Activated CD8-positive, alpha-beta memory T cell treated with anti-CD3 and anti-CD28 coated beads, Interleukin-2, amount 10 ng/mL, durations not matched to agents 7 days and 5 days (primary cell): Measurements from ENCODE around the gene STK38L. TPM values are rescaled to one million over a fixed set of nuclear protein-coding genes. Genes with fewer than 3 reads are reported as not detected.

Source experiments
- ATAC-seq: fragments of 150-1000 bp; cut with Tn5 transposase; one replicate; pipeline ENCODE4 v1.10.0; 2021; ENCODE audit warnings: moderate library complexity
- CTCF ChIA-PET: fragments of 350-600 bp; sonication (Branson Sonifier 250); formaldehyde crosslinking; loops from one replicate; lab custom pipeline; 2021; ENCODE audit warnings: antibody characterized with exemption; lab: Charles Lee
- DNase-seq: peaks from one replicate; pipeline ENCODE4 v3.0.0-alpha.2; 2020
- H3K27ac Mint-ChIP-seq: one replicate; pipeline ENCODE4 v1.8.0; 2021; ENCODE audit warnings: mild to moderate bottlenecking, mixed read lengths
- H3K27me3 Mint-ChIP-seq: one replicate; pipeline ENCODE4 v1.8.0; 2021; ENCODE audit warnings: mixed read lengths
- H3K36me3 Mint-ChIP-seq: one replicate; pipeline ENCODE4 v1.8.0; 2021; ENCODE audit warnings: mild to moderate bottlenecking, mixed read lengths
- H3K4me1 Mint-ChIP-seq: one replicate; pipeline ENCODE4 v1.8.0; 2021; ENCODE audit warnings: mixed read lengths
- H3K4me3 Mint-ChIP-seq: one replicate; pipeline ENCODE4 v1.8.0; 2021; ENCODE audit warnings: mild to moderate bottlenecking, moderate library complexity, mixed read lengths
- H3K9me3 Mint-ChIP-seq: one replicate; pipeline ENCODE4 v1.8.0; 2022; ENCODE audit warnings: low read depth, mixed read lengths
- total RNA-seq, 2 experiments: library from RNA; stranded (reverse); gene quantifications; one replicate each; pipeline ENCODE4 v1.2.3, GENCODE V29; 2021

The STK38L gene
- total RNA-seq, 2 experiments from 2014 or later, result 18.7 to 29.4 TPM

DNA sequence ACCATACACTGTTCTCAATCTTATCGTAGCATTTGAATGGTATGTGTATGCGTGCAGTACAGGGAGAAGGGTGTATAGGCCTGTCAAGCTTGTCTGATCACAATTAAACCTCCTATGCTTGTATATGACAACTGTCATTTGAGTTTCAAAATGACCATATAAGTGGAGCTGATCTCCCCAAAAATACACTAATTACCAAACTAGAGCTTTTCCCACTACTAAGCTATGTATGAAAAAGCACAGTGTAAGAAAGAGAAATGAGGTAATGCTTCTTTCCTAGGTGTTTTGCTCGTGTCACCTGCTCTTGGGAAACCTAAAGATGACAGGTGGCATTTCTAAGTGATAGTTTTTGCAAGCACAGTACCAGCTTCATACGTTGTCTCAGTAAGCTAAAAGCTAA lies 1.1 kb upstream of the STK38L start:
- H3K36me3 Mint-ChIP-seq, result peaks cover under 1% of the 10 kb centered on the region
- peaks cover 44% of the 10 kb centered on the region for H3K4me1 Mint-ChIP-seq
- CTCF ChIA-PET, result interaction anchor here (1.1 to 1.3 kb wide), 2 partner anchors 63 to 233 kb away, joined by 3 to 4 read pairs; no protein-coding TSS in a partner anchor
- peak overlapping the region; percentile 96 for H3K27ac Mint-ChIP-seq
- ATAC-seq, result no peak
- peak overlapping the region; percentile 98 for H3K4me3 Mint-ChIP-seq
- H3K9me3 Mint-ChIP-seq, result no peaks in the 10 kb centered on the region
- no peaks in the 10 kb centered on the region for H3K27me3 Mint-ChIP-seq
- no peak for DNase-seq

DNA sequence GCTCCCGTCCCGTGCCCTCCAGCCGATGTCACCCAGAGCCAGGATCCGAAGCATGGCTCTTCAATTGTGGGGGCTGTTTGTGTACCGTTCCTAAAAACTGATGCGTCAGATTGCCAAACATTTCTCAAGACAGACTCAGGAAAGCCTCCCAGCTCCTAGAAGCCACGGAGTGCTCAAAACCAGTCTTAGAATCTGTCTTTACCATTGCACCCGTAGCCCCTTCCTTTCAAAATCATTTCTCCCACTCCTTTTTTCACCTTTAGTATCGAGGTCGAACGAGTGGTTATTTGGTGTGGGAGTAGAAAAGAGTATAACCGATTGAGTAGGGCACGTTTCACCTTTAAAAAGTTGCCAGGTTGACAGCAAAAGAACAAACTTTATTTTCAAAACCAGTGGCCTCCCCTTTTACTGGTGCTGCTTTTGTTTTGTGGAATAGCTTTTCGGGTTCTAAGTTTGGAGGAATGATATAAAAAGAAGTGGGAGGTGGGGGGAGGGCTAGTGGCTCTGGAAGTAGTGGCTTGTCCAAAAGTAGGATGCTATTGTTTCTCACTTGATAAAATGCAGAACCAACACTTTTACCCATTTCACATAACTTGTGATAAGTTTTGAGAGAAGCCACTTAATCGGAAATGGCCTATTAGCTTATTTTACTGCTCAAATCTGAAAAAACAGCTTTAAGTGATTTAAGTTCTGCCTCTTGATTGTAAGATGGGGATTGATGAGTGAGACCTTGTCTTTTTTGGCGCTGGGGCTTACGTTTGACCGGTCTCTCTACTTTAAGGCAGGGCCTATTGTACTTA lies 803 bp downstream of the STK38L start:
- CTCF ChIA-PET, result interaction anchor here (1.0 to 1.6 kb wide), 6 partner anchors 8 to 222 kb away, joined by 3 to 8 read pairs (median 3); partner anchors contain the start of gene MED21
- H3K36me3 Mint-ChIP-seq, result peaks cover 8% of the 10 kb centered on the region
- DNase-seq (no peak), ATAC-seq (no peak)
- H3K27ac Mint-ChIP-seq, result peak overlapping the region; percentile 96
- H3K4me1 Mint-ChIP-seq, result peaks cover 30% of the 10 kb centered on the region
- no peaks in the 10 kb centered on the region for H3K9me3 Mint-ChIP-seq
- peak overlapping the region; percentile 98 for H3K4me3 Mint-ChIP-seq
- H3K27me3 Mint-ChIP-seq, result no peaks in the 10 kb centered on the region

GRCh38 chr12:27246141-27246540 lies 2.1 kb downstream of the STK38L start:
- no peak for ATAC-seq
- Mint-ChIP-seq H3K9me3 (no peaks in the 10 kb centered on the region), H3K27ac (no peak overlapping the region), H3K36me3 (peaks cover 10% of the 10 kb centered on the region), H3K4me3 (peak overlapping the region; percentile 19), H3K27me3 (no peaks in the 10 kb centered on the region), H3K4me1 (peaks cover 28% of the 10 kb centered on the region)
- no peak for DNase-seq
- CTCF ChIA-PET, result no interaction called here

DNA sequence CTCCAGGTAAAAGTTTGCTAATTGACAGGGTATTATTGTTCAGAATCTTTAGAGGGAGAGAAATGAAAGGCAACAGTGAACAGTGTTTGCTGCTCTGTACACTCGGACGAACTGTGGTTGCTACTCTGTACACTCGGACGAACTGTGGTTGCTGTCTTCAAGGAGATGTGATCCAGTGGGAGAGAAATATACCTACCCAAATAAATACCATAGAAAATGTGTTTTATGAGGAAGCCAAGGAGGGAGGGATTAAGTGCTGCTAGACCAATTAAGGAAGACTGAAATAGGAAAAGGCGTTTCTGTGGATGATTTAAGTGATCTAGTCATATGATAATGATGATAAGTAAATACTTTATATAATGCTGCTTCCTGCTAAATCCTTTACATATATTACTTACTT lies 2.7 kb downstream of the STK38L start:
- no peak overlapping the region for H3K4me3 Mint-ChIP-seq
- ATAC-seq, result no peak

GRCh38 chr12:27252934-27253333 lies 8.8 kb downstream of the STK38L start:
- no peaks in the 10 kb centered on the region for H3K9me3 Mint-ChIP-seq
- no peak for DNase-seq
- CTCF ChIA-PET, result interaction anchor here (1.7 kb wide), 1 partner anchor 9 kb away, joined by 4 read pairs; the partner anchor contains the start of gene STK38L
- no peak overlapping the region for H3K4me3 Mint-ChIP-seq
- H3K27ac Mint-ChIP-seq, result no peak overlapping the region
- H3K4me1 Mint-ChIP-seq, result no peaks in the 10 kb centered on the region
- no peak for ATAC-seq
- peaks cover 17% of the 10 kb centered on the region for H3K36me3 Mint-ChIP-seq
- no peaks in the 10 kb centered on the region for H3K27me3 Mint-ChIP-seq

More for the DNA sequence above, 2.7 kb downstream of the STK38L start:
- Mint-ChIP-seq H3K27ac (no peak overlapping the region), H3K27me3 (no peaks in the 10 kb centered on the region), H3K36me3 (peaks cover 10% of the 10 kb centered on the region), H3K4me1 (peaks cover 28% of the 10 kb centered on the region), H3K9me3 (no peaks in the 10 kb centered on the region)
- no peak for DNase-seq
- CTCF ChIA-PET, result no interaction called here

GRCh38 chr12:27253347-27253746 lies 9.3 kb downstream of the STK38L start:
- Mint-ChIP-seq H3K4me1 (no peaks in the 10 kb centered on the region), H3K4me3 (no peak overlapping the region), H3K27me3 (no peaks in the 10 kb centered on the region), H3K9me3 (no peaks in the 10 kb centered on the region), H3K36me3 (peaks cover 13% of the 10 kb centered on the region), H3K27ac (no peak overlapping the region)
- DNase-seq, result no peak
- CTCF ChIA-PET, result interaction anchor here (1.7 kb wide), 1 partner anchor 9 kb away, joined by 4 read pairs; the partner anchor contains the start of gene STK38L
- ATAC-seq, result no peak

DNA sequence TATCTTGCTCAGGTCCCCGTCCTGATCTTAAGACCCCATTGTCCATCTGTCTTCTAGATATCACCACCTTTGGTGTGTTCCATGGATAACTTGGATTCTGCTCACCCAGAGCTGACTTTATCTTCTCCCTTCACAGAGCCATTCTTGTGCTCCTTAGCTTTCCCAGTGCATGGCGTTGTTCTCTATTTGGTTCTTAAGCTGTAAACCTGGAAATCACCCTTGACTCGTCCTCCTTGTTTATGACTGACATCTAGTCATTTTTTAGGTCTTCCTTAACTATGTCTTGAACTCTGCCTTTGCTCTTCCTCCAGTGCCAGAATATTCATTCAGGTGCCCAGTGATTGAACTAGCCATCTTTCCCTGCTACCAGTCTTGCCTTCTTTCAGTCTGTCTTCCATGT lies 11.7 kb downstream of the STK38L start:
- H3K9me3 Mint-ChIP-seq, result no peaks in the 10 kb centered on the region
- no peak overlapping the region for H3K4me3 Mint-ChIP-seq
- no peaks in the 10 kb centered on the region for H3K27me3 Mint-ChIP-seq
- DNase-seq, result no peak
- no peak for ATAC-seq
- H3K36me3 Mint-ChIP-seq, result peaks cover 18% of the 10 kb centered on the region
- H3K4me1 Mint-ChIP-seq, result peaks cover 10% of the 10 kb centered on the region
- H3K27ac Mint-ChIP-seq, result no peak overlapping the region
- CTCF ChIA-PET, result no interaction called here

DNA sequence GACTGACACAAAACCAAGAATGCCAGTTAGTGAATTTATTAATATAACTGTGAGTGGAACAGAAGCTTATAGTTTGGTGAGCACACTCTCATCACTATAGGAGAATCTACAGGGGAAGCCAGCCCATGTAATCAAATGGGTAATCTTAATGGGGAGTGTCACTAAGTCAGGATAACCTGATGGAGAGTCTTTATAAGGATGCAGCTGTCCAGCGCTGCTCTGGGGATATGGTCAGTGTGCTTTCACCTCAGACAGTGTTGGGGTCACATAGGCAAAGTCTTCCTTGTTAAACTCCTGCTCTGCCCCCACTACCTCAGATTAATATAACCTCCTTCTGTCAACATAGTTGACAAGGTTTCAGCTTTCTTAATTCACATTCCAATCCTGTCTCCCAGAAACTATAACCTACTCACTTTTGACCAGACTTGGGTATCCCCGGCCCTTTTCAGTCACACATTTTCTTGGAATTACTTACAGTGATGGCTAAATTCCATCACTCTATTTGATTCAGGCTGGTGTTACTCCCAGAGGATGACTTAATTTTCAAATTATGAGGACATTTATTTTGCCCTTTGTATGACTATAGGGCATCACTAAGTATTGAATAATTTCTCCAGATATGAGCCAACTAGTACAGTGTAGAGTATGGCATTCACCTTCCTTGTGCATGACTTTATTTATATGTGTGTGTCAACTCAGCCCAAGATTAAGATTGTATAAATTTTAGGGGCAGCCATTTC lies 13.2 kb downstream of the STK38L start:
- peaks cover 16% of the 10 kb centered on the region for H3K4me1 Mint-ChIP-seq
- CTCF ChIA-PET, result no interaction called here
- H3K4me3 Mint-ChIP-seq, result no peak overlapping the region
- H3K36me3 Mint-ChIP-seq, result peaks cover 15% of the 10 kb centered on the region
- no peak overlapping the region for H3K27ac Mint-ChIP-seq
- no peaks in the 10 kb centered on the region for H3K27me3 Mint-ChIP-seq
- ATAC-seq, result no peak
- no peaks in the 10 kb centered on the region for H3K9me3 Mint-ChIP-seq
- no peak for DNase-seq

GRCh38 chr12:27260746-27261145 lies 16.7 kb downstream of the STK38L start:
- no peak overlapping the region for H3K27ac Mint-ChIP-seq
- CTCF ChIA-PET, result interaction anchor here (1.0 kb wide), 1 partner anchor 246 kb away, joined by 3 read pairs; the partner anchor contains the start of gene TM7SF3
- H3K36me3 Mint-ChIP-seq, result peaks cover 18% of the 10 kb centered on the region
- no peaks in the 10 kb centered on the region for H3K27me3 Mint-ChIP-seq
- no peak for DNase-seq
- ATAC-seq, result no peak
- peaks cover 16% of the 10 kb centered on the region for H3K4me1 Mint-ChIP-seq
- no peaks in the 10 kb centered on the region for H3K9me3 Mint-ChIP-seq
- H3K4me3 Mint-ChIP-seq, result no peak overlapping the region

- CTCF ChIA-PET, result no interaction called here
- H3K9me3 Mint-ChIP-seq, result peaks cover 2% of the 10 kb centered on the region
- DNase-seq (no peak), ATAC-seq (no peak)
- H3K36me3 Mint-ChIP-seq, result peaks cover 15% of the 10 kb centered on the region
- H3K27me3 Mint-ChIP-seq, result no peaks in the 10 kb centered on the region
- H3K4me1 Mint-ChIP-seq, result peaks cover 16% of the 10 kb centered on the region
- no peak overlapping the region for H3K4me3 Mint-ChIP-seq
- no peak overlapping the region for H3K27ac Mint-ChIP-seq
Measured at GRCh38 chr12:27261866-27262265, 17.8 kb downstream of the STK38L start.

GRCh38 chr12:27270148-27270547 lies 26.1 kb downstream of the STK38L start:
- CTCF ChIA-PET, result no interaction called here
- no peak overlapping the region for H3K27ac Mint-ChIP-seq
- H3K36me3 Mint-ChIP-seq, result peaks cover 20% of the 10 kb centered on the region
- ATAC-seq, result no peak
- peaks cover 2% of the 10 kb centered on the region for H3K9me3 Mint-ChIP-seq
- H3K4me3 Mint-ChIP-seq, result no peak overlapping the region
- H3K27me3 Mint-ChIP-seq, result no peaks in the 10 kb centered on the region
- no peak for DNase-seq
- peaks cover 3% of the 10 kb centered on the region for H3K4me1 Mint-ChIP-seq

- no peak for DNase-seq
- ATAC-seq, result no peak
- Mint-ChIP-seq H3K4me3 (no peak overlapping the region), H3K9me3 (peaks cover 2% of the 10 kb centered on the region), H3K4me1 (peaks cover 3% of the 10 kb centered on the region), H3K27ac (no peak overlapping the region), H3K27me3 (no peaks in the 10 kb centered on the region), H3K36me3 (peaks cover 20% of the 10 kb centered on the region)
- CTCF ChIA-PET, result interaction anchor here (1.0 kb wide), 1 partner anchor 250 kb away, joined by 3 read pairs; no protein-coding TSS in a partner anchor
Measured at GRCh38 chr12:27271206-27271605, 27.1 kb downstream of the STK38L start.

GRCh38 chr12:27272373-27273028 lies 28.4 kb downstream of the STK38L start:
- CTCF ChIA-PET, result interaction anchor here (0.8 kb wide), 1 partner anchor 33 kb away, joined by 3 read pairs; no protein-coding TSS in a partner anchor
- Mint-ChIP-seq H3K27ac (no peak overlapping the region), H3K36me3 (peaks cover 15% of the 10 kb centered on the region), H3K27me3 (no peaks in the 10 kb centered on the region), H3K9me3 (no peaks in the 10 kb centered on the region), H3K4me1 (peaks cover 6% of the 10 kb centered on the region), H3K4me3 (no peak overlapping the region)
- no peak for DNase-seq
- ATAC-seq, result no peak
